ENCODE data around the gene PRAF2. TPM values are rescaled to one million over a fixed set of nuclear protein-coding genes. Genes with fewer than 3 reads are reported as not detected.

PRAF2 gene
- total and polyA plus RNA-seq, 2 of the 13 experiments (the other 11 are each of a cell fraction or from before 2014, with no cell fraction given): 0.33 to 2.6 TPM

GRCh38 chrX:49102190-49102589, 28.4 kb upstream of the PRAF2 start (continued):
- TF ChIP-seq ARID5B (CRISPR knock-in tag; IDR thresholded peaks at IDR 0.05): peak; percentile 23; the same call in 1 of the 2 replicates

GRCh38 chrX:49101629-49101984, 27.8 kb upstream of the PRAF2 start:
- H3K4me3 ChIP-seq (replicated peaks in 1 of 3; ENCODE audit: insufficient read depth in 1 of 3, low read depth in 2 of 3, low read length in 3 of 3): peak overlapping the region; percentile 57 to 74 (median 64); a peak in 5 of 6 replicates
- H3K27me3 ChIP-seq (ENCODE audit: control insufficient read depth in 1 of 2, insufficient read depth in 2 of 2, low read length in 2 of 2): no peaks in the 10 kb centered on the region
- H3K9ac ChIP-seq (ENCODE audit: insufficient read depth, low read depth, low read length): peak overlapping the region; percentile 86
- H2AFZ ChIP-seq (ENCODE audit: low read length): no peak overlapping the region
- POLR2A ChIA-PET: interaction anchor here (0.9 to 2.1 kb wide), 10 partner anchors 22 to 364 kb away, joined by 3 to 16 read pairs (median 4); partner anchors contain the start of genes GRIPAP1, HDAC6 and WDR45
- peaks cover 29% of the 10 kb centered on the region for H3K4me1 ChIP-seq (ENCODE audit: insufficient read depth, low read length)
- H3K9me3 ChIP-seq (ENCODE audit: low read length): no peaks in the 10 kb centered on the region
- WGBS (ENCODE audit: low lambda C conversion rate): 0% methylated on average over 1 of the region's 9 CpGs
- no TSS peak for BruUV-seq (replicated peaks)
- in situ Hi-C loops (cut with HindIII; ENCODE audit: extremely low pct_ligation_motif_present, low pct_unique_long_range_greater_than_20kb): no loop called here
- no peaks in the 10 kb centered on the region for H3K79me2 ChIP-seq (ENCODE audit: insufficient read depth, low read length)
- CTCF ChIA-PET (ENCODE audit: low intra/inter-chr PET ratio, low total read pairs): no interaction called here
- intact Hi-C loops (cut with micrococcal nuclease; ENCODE audit: unreplicated experiment): loop anchor here (2.0 kb wide), 1 partner anchor 59 kb away; the partner anchor contains the start of gene TFE3
- H3K36me3 ChIP-seq (replicated peaks in 1 of 2; ENCODE audit: control insufficient read depth in 1 of 2, insufficient read depth in 2 of 2, low read length in 2 of 2): 0 out of 5 replicates have a peak, but pooled peaks cover 0 to 7% of the 10 kb centered on the region in 2 experiments
- FAIRE-seq (no peak), ATAC-seq (peak; percentile 40), DNase-seq (ENCODE audit: low spot score) (no peak)
- peak overlapping the region; percentile 83 for H3K4me2 ChIP-seq (ENCODE audit: low read depth, low read length)
- peak overlapping the region; percentile 94 for H3K27ac ChIP-seq (ENCODE audit: extremely low read length, insufficient read depth, low read length)
- H4K20me1 ChIP-seq (ENCODE audit: insufficient read depth, low read length): no peaks in the 10 kb centered on the region
- TF ChIP-seq CTCF (CRISPR knock-in tag; IDR thresholded peaks at IDR 0.05): peak; percentile 56
- TF ChIP-seq ZFP82 (CRISPR knock-in tag; IDR thresholded peaks at IDR 0.05; ENCODE audit: borderline replicate concordance): 0 out of 2 replicates have a peak, but pooled peaks have one; percentile 5
- TF ChIP-seq ZNF451 (CRISPR knock-in tag; IDR thresholded peaks at IDR 0.05): 0 out of 2 replicates have a peak, but pooled peaks have one; percentile 5
- TF ChIP-seq HNRNPL (IDR thresholded peaks at IDR 0.05; ENCODE audit: low read depth, low read length): peak; percentile 10; the same call in 1 of the 2 replicates
- TF ChIP-seq FOXK2 (IDR thresholded peaks at IDR 0.05): no peak
- TF ChIP-seq ZFY (CRISPR knock-in tag; IDR thresholded peaks at IDR 0.05): peak; percentile 13; the same call in 1 of the 2 replicates
- no peak for TF ChIP-seq FOXO1 (CRISPR knock-in tag; IDR thresholded peaks at IDR 0.05)
- 0 out of 2 replicates have a peak, but pooled peaks have one; percentile 14 for TF ChIP-seq TOPORS (CRISPR knock-in tag; IDR thresholded peaks at IDR 0.05)
- TF ChIP-seq ZNF670 (CRISPR knock-in tag; IDR thresholded peaks at IDR 0.05; ENCODE audit: borderline replicate concordance): 0 out of 2 replicates have a peak, but pooled peaks have one; percentile 11
- TF ChIP-seq PATZ1 (CRISPR knock-in tag; IDR thresholded peaks at IDR 0.05): peak; percentile 1; the same call in 1 of the 2 replicates
- TF ChIP-seq RBFOX2 (IDR thresholded peaks at IDR 0.05; ENCODE audit: low read depth, low read length): peak; percentile 47; the same call in 1 of the 2 replicates
- 0 out of 2 replicates have a peak, but pooled peaks have one; percentile 45 for TF ChIP-seq ZNF253 (CRISPR knock-in tag; IDR thresholded peaks at IDR 0.05; ENCODE audit: borderline replicate concordance)
- TF ChIP-seq REL (CRISPR knock-in tag; conservative IDR thresholded peaks at IDR 0.05): 0 out of 2 replicates have a peak, but pooled peaks have one; percentile 15
- TF ChIP-seq SALL1 (CRISPR knock-in tag; IDR thresholded peaks at IDR 0.05): 0 out of 2 replicates have a peak, but pooled peaks have one; percentile 15
